Measurements from ENCODE around the gene DMTF1.

Gene DMTF1

DNA sequence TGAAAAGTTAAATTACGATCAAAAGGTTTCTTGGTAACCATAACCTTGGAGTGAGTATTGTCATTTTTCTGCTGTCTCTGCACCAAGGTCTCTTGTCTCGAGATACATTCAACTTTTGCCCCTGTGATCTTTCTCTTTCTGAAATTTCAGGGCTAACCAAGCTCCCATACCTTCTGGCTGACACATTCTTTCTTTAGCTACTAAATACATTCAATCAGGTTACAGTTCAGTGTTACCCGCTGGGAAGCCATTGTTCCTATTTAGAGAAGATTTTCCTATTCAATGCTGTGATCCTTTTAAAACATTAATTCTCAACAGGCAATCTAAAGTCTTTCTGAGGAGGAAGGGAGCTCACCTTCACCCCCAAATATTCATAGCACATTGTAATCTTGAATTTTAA lies 22.9 kb upstream of the DMTF1 start:
- no peak overlapping the region for H3K4me3 ChIP-seq (replicated peaks; ENCODE audit: low read depth, low read length)
- DNase-seq (ENCODE audit: extremely low read depth, low read depth), result no peak
- TF ChIP-seq, protein P1, sequence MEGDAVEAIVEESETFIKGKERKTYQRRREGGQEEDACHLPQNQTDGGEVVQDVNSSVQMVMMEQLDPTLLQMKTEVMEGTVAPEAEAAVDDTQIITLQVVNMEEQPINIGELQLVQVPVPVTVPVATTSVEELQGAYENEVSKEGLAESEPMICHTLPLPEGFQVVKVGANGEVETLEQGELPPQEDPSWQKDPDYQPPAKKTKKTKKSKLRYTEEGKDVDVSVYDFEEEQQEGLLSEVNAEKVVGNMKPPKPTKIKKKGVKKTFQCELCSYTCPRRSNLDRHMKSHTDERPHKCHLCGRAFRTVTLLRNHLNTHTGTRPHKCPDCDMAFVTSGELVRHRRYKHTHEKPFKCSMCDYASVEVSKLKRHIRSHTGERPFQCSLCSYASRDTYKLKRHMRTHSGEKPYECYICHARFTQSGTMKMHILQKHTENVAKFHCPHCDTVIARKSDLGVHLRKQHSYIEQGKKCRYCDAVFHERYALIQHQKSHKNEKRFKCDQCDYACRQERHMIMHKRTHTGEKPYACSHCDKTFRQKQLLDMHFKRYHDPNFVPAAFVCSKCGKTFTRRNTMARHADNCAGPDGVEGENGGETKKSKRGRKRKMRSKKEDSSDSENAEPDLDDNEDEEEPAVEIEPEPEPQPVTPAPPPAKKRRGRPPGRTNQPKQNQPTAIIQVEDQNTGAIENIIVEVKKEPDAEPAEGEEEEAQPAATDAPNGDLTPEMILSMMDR (IDR thresholded peaks at IDR 0.05; ENCODE audit: low read depth, low read length, missing control alignments), result no peak

DNA sequence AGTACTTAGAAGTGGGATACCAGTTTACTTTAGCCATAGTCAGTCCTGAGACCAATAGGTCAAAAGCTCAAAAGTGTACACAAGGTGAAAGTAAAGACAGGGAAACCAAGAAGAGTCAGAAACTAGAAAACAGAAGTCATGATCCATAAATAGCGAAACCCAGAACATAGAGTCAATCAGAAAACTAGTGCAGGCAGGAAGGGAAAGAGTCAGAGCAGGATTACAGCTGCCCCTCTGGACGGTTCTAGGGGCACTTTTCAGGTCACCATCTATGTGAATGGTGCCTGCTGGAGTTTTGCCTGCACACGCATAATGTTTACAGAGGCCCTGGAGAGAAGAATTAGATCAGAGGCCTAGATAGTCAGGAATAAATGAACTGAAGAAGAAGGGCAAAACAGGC lies 22.4 kb upstream of the DMTF1 start:
- DNase-seq (ENCODE audit: extremely low read depth, low read depth), result no peak
- H3K4me3 ChIP-seq (replicated peaks; ENCODE audit: low read depth, low read length), result no peak overlapping the region

DNA sequence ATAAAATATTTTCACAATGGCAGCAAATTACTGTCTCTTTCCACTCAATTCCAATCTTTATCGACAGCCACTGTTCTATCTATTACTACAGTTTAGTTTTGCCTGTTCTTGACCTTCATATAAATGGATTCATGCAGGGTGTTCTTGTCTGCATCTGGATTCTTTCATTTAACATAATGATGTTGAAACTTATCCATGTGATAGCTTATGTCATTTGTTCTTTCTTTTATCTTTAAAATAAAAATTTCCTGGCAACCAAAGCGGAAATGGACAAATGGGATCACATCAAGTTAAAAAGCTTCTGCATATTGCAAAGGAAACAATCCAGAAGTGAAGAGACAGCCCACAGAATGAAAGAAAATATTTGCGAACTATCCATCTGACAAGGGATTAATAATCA lies 20.5 kb upstream of the DMTF1 start:
- H3K4me3 ChIP-seq (replicated peaks; ENCODE audit: low read depth, low read length), result no peak overlapping the region
- no peak for DNase-seq (ENCODE audit: extremely low read depth, low read depth)
- TF ChIP-seq, protein P1 (IDR thresholded peaks at IDR 0.05; ENCODE audit: low read depth, low read length, missing control alignments), result no peak

More for the DNA sequence above, 22.4 kb upstream of the DMTF1 start:
- TF ChIP-seq, protein P1 (IDR thresholded peaks at IDR 0.05; ENCODE audit: low read depth, low read length, missing control alignments), result no peak

DNA sequence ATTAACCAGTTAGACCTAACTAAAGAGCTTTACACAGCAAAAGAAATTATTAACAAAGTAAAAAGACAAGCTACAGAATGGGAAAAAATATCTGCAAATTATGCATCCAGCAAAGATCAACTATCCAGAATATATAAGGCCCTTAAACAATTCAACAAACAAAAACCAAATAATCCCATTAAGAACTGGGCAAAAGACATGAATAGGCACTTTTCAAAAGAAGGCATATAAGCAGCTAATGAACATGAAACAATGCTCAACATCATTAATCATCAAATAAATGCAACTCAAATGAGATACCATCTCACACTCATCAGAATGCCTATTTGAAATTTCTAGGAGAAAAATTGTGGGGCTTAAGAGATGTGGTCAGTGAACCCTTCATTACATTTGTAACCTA lies 15.0 kb upstream of the DMTF1 start:
- H3K4me3 ChIP-seq (replicated peaks; ENCODE audit: low read depth, low read length), result no peak overlapping the region
- TF ChIP-seq, protein P1 (IDR thresholded peaks at IDR 0.05; ENCODE audit: low read depth, low read length, missing control alignments), result no peak
- no peak for DNase-seq (ENCODE audit: extremely low read depth, low read depth)

DNA sequence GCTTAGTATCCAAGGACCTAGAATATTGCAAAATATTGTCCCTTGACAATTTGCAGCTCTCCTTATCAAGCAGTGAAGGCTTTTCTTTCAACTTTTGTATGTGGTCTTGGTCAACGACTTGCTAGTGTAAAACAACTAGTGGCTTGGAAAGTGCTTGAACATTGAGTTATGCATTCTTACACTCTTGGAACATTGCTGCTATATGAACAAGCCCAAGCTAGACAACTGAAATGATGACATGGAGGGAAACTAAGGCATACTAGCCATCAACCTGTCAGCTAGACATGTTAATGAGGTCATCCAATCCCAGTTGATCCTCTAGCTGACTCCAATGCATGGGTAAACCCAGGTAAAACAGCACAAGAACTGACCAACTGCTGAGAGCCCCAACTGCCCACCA lies 12.7 kb upstream of the DMTF1 start:
- no peak for DNase-seq (ENCODE audit: extremely low read depth, low read depth)
- H3K4me3 ChIP-seq (replicated peaks; ENCODE audit: low read depth, low read length), result no peak overlapping the region
- TF ChIP-seq, protein P1 (IDR thresholded peaks at IDR 0.05; ENCODE audit: low read depth, low read length, missing control alignments), result no peak

DNA sequence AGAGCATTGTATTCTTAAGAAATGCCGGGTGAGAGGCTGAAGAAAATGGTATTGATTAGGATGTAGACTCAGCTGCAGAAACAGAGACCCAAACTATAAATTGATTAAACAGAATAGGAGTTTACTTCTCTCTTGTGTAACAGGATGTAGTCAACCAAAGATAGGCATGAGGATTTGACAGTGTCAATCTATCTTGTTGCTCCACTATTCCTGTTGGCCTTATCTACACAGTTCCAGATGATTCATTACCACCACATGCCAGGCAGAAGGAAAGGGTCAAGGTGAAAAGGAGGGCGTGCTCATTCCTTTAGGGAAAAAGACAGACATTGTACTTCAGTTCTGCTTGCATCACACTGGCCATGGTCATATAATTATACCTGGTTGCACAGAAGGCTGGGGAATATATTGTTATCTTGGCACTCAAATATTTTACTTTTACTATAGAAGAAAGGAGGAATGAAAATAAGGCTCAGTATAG lies 11.9 kb upstream of the DMTF1 start:
- TF ChIP-seq, protein P1 (IDR thresholded peaks at IDR 0.05; ENCODE audit: low read depth, low read length, missing control alignments), result no peak
- H3K4me3 ChIP-seq (replicated peaks; ENCODE audit: low read depth, low read length), result no peak overlapping the region
- DNase-seq (ENCODE audit: extremely low read depth, low read depth), result no peak

DNA sequence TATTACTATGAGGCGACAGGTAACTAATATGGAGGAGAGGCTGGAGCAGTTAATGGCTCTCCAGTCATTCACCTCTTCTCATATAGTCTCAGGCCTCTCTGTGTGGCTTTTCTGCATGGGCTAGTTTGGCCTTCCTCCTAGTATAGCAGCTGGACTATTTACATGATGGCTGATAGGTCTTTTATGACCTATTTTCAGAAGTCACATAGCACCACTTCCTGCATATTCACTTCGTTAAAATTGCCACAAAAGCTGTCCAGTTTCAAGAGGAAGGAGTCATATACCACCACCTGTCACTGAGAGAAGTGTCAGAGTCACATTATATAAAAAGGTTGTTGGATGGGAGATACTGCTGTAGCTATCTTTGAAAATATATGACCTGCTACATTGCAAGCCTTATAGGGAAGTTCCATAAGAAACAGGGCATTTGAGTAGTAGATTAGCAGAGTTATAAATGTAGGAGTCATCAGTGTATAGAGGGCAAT lies 8.0 kb upstream of the DMTF1 start:
- TF ChIP-seq, protein P1 (IDR thresholded peaks at IDR 0.05; ENCODE audit: low read depth, low read length, missing control alignments), result no peak
- H3K4me3 ChIP-seq (replicated peaks; ENCODE audit: low read depth, low read length), result no peak overlapping the region
- DNase-seq (ENCODE audit: extremely low read depth, low read depth), result no peak

All from HFF-Myc (cell line).